ENCODE measurements around the gene ZNF618.
"Not testable (repeated sequence)": the region's sequence is repeated elsewhere in the genome, so short reads cannot be mapped to it uniquely, and the experiment has no call there.

ZNF618 gene

GRCh38 chr9:114028646-114029045 is 152.5 kb downstream of the ZNF618 start:
- no peak for DNase-seq

- no peak for DNase-seq
These were observed 153.4 kb downstream of the ZNF618 start for GRCh38 chr9:114029311-114030170.

- no peak for DNase-seq
These were observed 154.3 kb downstream of the ZNF618 start for GRCh38 chr9:114030364-114030763.

- no peak for DNase-seq
These were observed 155.0 kb downstream of the ZNF618 start for GRCh38 chr9:114031037-114031630.

- no peak for DNase-seq
These were observed 156.1 kb downstream of the ZNF618 start for GRCh38 chr9:114031948-114032840.

- DNase-seq, result no peak
These were observed 157.4 kb downstream of the ZNF618 start for GRCh38 chr9:114033397-114034103.

- no peak for DNase-seq
These were observed 158.1 kb downstream of the ZNF618 start for GRCh38 chr9:114034196-114034595.

GRCh38 chr9:114034661-114035062 is 158.6 kb downstream of the ZNF618 start:
- no peak for DNase-seq

- no peak for DNase-seq
These were observed 159.2 kb downstream of the ZNF618 start for GRCh38 chr9:114035221-114035844.

GRCh38 chr9:114035845-114036801 is 160.0 kb downstream of the ZNF618 start:
- DNase-seq, result no peak

GRCh38 chr9:114037249-114037648 is 161.1 kb downstream of the ZNF618 start:
- DNase-seq, result no peak

- no peak for DNase-seq
These were observed 162.0 kb downstream of the ZNF618 start for GRCh38 chr9:114037961-114038723.

GRCh38 chr9:114038724-114039313 is 162.7 kb downstream of the ZNF618 start:
- DNase-seq, result no peak

- DNase-seq, result no peak
These were observed 163.4 kb downstream of the ZNF618 start for GRCh38 chr9:114039484-114039883.

- not testable (repeated sequence) for DNase-seq
These were observed 167.6 kb downstream of the ZNF618 start for GRCh38 chr9:114043660-114044059.

GRCh38 chr9:114046237-114046755 is 170.2 kb downstream of the ZNF618 start:
- DNase-seq, result no peak

GRCh38 chr9:114046875-114047274 is 170.8 kb downstream of the ZNF618 start:
- no peak for DNase-seq

GRCh38 chr9:114047717-114048116 is 171.6 kb downstream of the ZNF618 start:
- DNase-seq, result no peak
